Dendritic cell treated with granulocyte-macrophage colony-stimulating factor and Interleukin-4, amounts not matched to agents 40 ng/mL and 50 ng/mL, for 4 days (primary cell): ENCODE data around the gene FAM163B.
"Not testable (repeated sequence)": the region's sequence is repeated elsewhere in the genome, so short reads cannot be mapped to it uniquely, and the experiment has no call there.

Source experiments
- H3K27ac Mint-ChIP-seq: one replicate; pipeline ENCODE4 v1.8.0; 2022; ENCODE audit warnings: mild to moderate bottlenecking, mixed read lengths
- H3K27me3 Mint-ChIP-seq: one replicate; pipeline ENCODE4 v1.8.0; 2022; ENCODE audit warnings: mild to moderate bottlenecking, mixed read lengths
- H3K36me3 Mint-ChIP-seq: one replicate; pipeline ENCODE4 v1.8.0; 2022; ENCODE audit warnings: low read depth, mixed read lengths
- H3K4me1 Mint-ChIP-seq: one replicate; pipeline ENCODE4 v1.8.0; 2022; ENCODE audit warnings: low read depth, mixed read lengths
- H3K4me3 Mint-ChIP-seq: one replicate; pipeline ENCODE4 v1.8.0; 2022; ENCODE audit warnings: mild to moderate bottlenecking, moderate library complexity, mixed read lengths
- H3K9me3 Mint-ChIP-seq: one replicate; pipeline ENCODE4 v1.8.0; 2022; ENCODE audit warnings: mixed read lengths
- intact Hi-C: fragments of 100-400 bp; cut with micrococcal nuclease; formaldehyde crosslinking; loops from one replicate; pipeline ENCODE4 v1.15.0; 2022

Gene FAM163B

GRCh38 chr9:133634081-133634691 is 25.0 kb upstream of the FAM163B start:
- H3K27ac Mint-ChIP-seq = no peak overlapping the region
- H3K4me3 Mint-ChIP-seq = no peak overlapping the region
- peaks cover 13% of the 10 kb centered on the region for H3K27me3 Mint-ChIP-seq
- no peaks in the 10 kb centered on the region for H3K9me3 Mint-ChIP-seq
- H3K36me3 Mint-ChIP-seq = no peaks in the 10 kb centered on the region
- H3K4me1 Mint-ChIP-seq = no peaks in the 10 kb centered on the region
- intact Hi-C loops = no loop called here

DNA sequence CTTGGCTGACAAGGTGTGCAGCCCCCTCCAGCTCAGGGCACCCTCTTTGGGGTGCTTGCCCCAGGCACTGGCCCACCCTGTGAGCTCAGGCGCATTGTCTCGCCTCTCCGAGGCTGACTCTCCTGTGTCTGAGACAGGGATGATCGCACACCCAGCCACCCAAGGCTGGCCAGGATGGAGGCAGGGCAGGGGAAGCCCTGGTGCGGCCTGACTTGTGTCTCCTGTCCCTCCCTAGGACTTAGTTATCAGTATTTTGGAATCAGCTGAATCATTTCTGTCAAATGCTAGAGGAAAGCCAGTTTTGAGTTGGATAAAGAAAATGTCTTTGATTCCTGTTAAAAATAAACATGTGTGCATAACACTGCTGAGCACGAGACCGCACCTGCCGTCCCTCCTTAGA is 24.5 kb upstream of the FAM163B start:
- H3K27ac Mint-ChIP-seq = no peak overlapping the region
- no peaks in the 10 kb centered on the region for H3K36me3 Mint-ChIP-seq
- intact Hi-C loops = no loop called here
- H3K4me3 Mint-ChIP-seq = no peak overlapping the region
- no peaks in the 10 kb centered on the region for H3K9me3 Mint-ChIP-seq
- H3K4me1 Mint-ChIP-seq = no peaks in the 10 kb centered on the region
- peaks cover 13% of the 10 kb centered on the region for H3K27me3 Mint-ChIP-seq

DNA sequence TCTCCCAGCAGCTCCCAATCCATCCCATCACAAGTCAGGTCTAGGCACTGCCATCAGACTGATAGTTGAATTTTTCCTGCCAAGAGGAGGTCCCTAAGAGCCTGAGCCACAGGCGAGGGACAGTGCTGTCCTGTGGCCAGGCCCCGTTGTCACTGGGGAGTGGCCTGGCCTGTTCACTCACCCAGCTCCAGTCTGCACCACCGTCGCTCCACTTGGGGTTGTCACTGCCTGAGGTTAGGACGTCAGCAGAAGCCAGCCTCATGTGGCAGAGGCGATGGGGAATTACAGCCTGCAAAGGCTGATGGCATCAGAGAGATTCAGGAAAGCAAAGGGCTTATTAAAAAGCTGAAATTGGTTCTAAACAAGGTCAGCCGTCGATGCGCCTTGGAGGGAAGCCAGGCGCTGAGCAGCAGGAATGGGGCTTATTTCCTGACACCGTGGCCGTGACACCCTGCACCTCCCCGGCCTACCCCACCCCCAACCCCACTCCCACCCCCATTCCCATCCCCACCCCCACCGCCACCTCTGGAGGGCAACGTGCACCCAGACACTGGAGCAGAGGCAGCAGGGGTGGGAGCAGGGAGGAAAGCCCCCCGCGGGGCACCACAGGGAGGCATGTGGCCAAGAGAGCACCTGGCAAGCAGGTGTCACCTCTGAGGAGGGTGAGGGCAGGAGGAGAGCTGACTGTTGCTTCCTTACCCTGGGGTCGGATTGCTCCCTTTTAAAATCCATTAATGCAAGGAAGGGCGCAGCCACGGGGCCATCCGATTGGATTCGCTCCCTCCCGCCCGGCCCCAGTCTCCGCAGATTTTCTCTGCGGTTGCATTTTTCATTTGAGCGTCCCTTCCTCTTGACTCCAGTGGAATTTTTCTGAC is 23.9 kb upstream of the FAM163B start:
- Mint-ChIP-seq H3K4me3 (no peak overlapping the region), H3K27me3 (peaks cover 13% of the 10 kb centered on the region), H3K27ac (no peak overlapping the region), H3K9me3 (no peaks in the 10 kb centered on the region), H3K4me1 (no peaks in the 10 kb centered on the region), H3K36me3 (no peaks in the 10 kb centered on the region)
- intact Hi-C loops = no loop called here

- Mint-ChIP-seq H3K4me1 (no peaks in the 10 kb centered on the region), H3K36me3 (no peaks in the 10 kb centered on the region), H3K27me3 (peaks cover 16% of the 10 kb centered on the region), H3K27ac (no peak overlapping the region), H3K9me3 (peaks cover 13% of the 10 kb centered on the region), H3K4me3 (no peak overlapping the region)
- intact Hi-C loops = no loop called here
These were observed 21.9 kb upstream of the FAM163B start for GRCh38 chr9:133631111-133631510.

GRCh38 chr9:133629221-133630110 is 20.3 kb upstream of the FAM163B start:
- Mint-ChIP-seq H3K4me1 (no peaks in the 10 kb centered on the region), H3K9me3 (peaks cover 17% of the 10 kb centered on the region), H3K27me3 (peaks cover 17% of the 10 kb centered on the region), H3K4me3 (no peak overlapping the region), H3K27ac (no peak overlapping the region), H3K36me3 (no peaks in the 10 kb centered on the region)
- intact Hi-C loops = no loop called here

DNA sequence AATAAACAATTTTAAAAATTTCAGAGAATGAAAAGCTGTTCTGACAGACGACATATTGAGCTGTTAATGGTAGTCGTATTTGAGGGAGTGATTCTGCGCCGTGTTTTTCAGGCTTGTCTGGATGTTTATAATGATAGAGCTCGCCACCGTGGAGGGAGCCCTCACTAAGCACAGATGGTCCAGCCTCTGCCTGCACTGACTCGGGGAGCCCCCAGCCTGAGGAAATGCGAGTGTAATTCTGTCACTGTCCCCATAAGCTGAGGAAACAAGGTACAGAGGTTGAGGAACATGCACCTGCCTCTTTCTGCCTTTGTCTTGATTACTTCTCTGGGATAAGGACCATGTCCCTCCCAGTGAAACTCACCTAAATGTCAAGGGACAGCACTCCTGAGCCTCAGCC is 19.6 kb upstream of the FAM163B start:
- Mint-ChIP-seq H3K4me3 (no peak overlapping the region), H3K27ac (no peak overlapping the region), H3K9me3 (peaks cover 17% of the 10 kb centered on the region), H3K4me1 (no peaks in the 10 kb centered on the region), H3K27me3 (peaks cover 13% of the 10 kb centered on the region), H3K36me3 (no peaks in the 10 kb centered on the region)
- intact Hi-C loops = no loop called here

GRCh38 chr9:133627341-133627740 is 18.2 kb upstream of the FAM163B start:
- peaks cover 11% of the 10 kb centered on the region for H3K27me3 Mint-ChIP-seq
- no peaks in the 10 kb centered on the region for H3K4me1 Mint-ChIP-seq
- peaks cover 17% of the 10 kb centered on the region for H3K9me3 Mint-ChIP-seq
- intact Hi-C loops = no loop called here
- H3K36me3 Mint-ChIP-seq = no peaks in the 10 kb centered on the region
- H3K4me3 Mint-ChIP-seq = no peak overlapping the region
- H3K27ac Mint-ChIP-seq = no peak overlapping the region

- intact Hi-C loops, H3K36me3 Mint-ChIP-seq, H3K27ac Mint-ChIP-seq, H3K4me1 Mint-ChIP-seq, H3K4me3 Mint-ChIP-seq: not testable (repeated sequence)
- peaks cover 17% of the 10 kb centered on the region for H3K9me3 Mint-ChIP-seq
- peaks cover 20% of the 10 kb centered on the region for H3K27me3 Mint-ChIP-seq
These were observed 16.8 kb upstream of the FAM163B start for GRCh38 chr9:133626008-133626407.

- Mint-ChIP-seq H3K36me3 (no peaks in the 10 kb centered on the region), H3K4me3 (no peak overlapping the region), H3K9me3 (peaks cover 17% of the 10 kb centered on the region), H3K4me1 (no peaks in the 10 kb centered on the region), H3K27ac (no peak overlapping the region), H3K27me3 (peaks cover 30% of the 10 kb centered on the region)
- intact Hi-C loops = no loop called here
These were observed 13.4 kb upstream of the FAM163B start for GRCh38 chr9:133622555-133622954.

DNA sequence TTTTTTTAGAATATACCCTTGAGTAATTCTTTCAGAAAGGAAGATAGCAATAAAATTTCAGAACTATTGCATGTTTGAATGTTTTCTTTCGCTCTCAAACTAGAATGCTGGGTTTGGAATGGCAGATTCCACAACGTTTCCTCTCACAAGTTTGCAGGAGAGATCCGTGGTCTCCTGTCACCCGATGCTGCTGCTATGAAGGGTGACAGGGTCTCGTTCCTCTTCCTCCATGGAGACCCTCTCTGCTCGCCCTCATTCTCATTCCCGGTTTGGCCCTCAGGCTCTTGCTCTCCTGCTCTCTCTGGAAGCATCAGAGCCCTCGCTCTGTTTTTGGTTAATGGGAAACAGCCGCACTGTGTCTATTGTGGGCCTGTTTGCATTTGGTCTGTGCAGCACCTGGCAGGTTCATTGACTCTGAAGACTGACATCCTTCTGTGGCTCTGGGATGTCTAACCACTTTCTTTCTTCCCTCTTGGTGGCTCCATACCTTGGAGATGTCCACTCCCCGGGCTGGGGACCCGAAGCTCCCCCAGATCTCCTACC is 12.6 kb upstream of the FAM163B start:
- no peak overlapping the region for H3K27ac Mint-ChIP-seq
- H3K36me3 Mint-ChIP-seq = no peaks in the 10 kb centered on the region
- H3K4me1 Mint-ChIP-seq = no peaks in the 10 kb centered on the region
- intact Hi-C loops = no loop called here
- peaks cover 34% of the 10 kb centered on the region for H3K27me3 Mint-ChIP-seq
- H3K4me3 Mint-ChIP-seq = no peak overlapping the region
- peaks cover 10% of the 10 kb centered on the region for H3K9me3 Mint-ChIP-seq

DNA sequence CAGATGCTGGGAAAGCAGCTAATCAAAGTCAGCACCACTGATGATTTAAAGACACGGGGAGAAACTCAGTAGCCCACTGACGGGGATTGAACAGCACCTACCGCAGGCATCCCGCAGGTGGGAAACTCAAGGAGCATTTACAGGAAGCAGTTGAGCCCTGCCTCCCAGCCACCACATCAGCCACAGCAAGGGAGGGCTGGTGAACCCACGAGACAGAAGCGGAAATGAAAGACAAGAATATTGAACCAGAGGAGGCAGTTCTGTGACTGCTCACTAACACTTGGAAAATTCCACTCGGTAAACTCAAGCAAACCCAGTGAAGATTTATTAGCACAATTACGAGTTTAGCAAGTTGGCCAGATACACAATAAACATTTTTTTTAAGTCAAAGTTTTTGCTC is 10.6 kb upstream of the FAM163B start:
- Mint-ChIP-seq H3K4me3 (no peak overlapping the region), H3K36me3 (no peaks in the 10 kb centered on the region), H3K4me1 (no peaks in the 10 kb centered on the region), H3K27me3 (peaks cover 38% of the 10 kb centered on the region), H3K9me3 (no peaks in the 10 kb centered on the region), H3K27ac (no peak overlapping the region)
- intact Hi-C loops = no loop called here

- no peaks in the 10 kb centered on the region for H3K4me1 Mint-ChIP-seq
- no peak overlapping the region for H3K4me3 Mint-ChIP-seq
- no peak overlapping the region for H3K27ac Mint-ChIP-seq
- no peaks in the 10 kb centered on the region for H3K9me3 Mint-ChIP-seq
- no peaks in the 10 kb centered on the region for H3K36me3 Mint-ChIP-seq
- H3K27me3 Mint-ChIP-seq = peaks cover 38% of the 10 kb centered on the region
- intact Hi-C loops = no loop called here
These were observed 9.5 kb upstream of the FAM163B start for GRCh38 chr9:133618726-133619125.

GRCh38 chr9:133616643-133617405 is 7.6 kb upstream of the FAM163B start:
- Mint-ChIP-seq H3K27ac (no peak overlapping the region), H3K36me3 (no peaks in the 10 kb centered on the region), H3K27me3 (peaks cover 33% of the 10 kb centered on the region), H3K4me1 (no peaks in the 10 kb centered on the region), H3K9me3 (no peaks in the 10 kb centered on the region), H3K4me3 (no peak overlapping the region)
- intact Hi-C loops = no loop called here
